Activated T-cell treated with anti-CD3 and anti-CD28 coated beads, Interleukin-2, amount 50 U/mL, for 4 hours (primary cell): Measurements from ENCODE around the gene TUBB. TPM values are rescaled to one million over a fixed set of nuclear protein-coding genes. Genes with fewer than 3 reads are reported as not detected.

Experiments used
- ATAC-seq, 2 donors: fragments of 200-7000 bp; cut with Tn5 transposase; one replicate each; pipeline ENCODE4 v1.10.0; 2021
- DNase-seq: peaks from one replicate; pipeline ENCODE4 v3.0.0-alpha.2; 2020
- H3K27me3 Mint-ChIP-seq: one replicate; pipeline ENCODE4 v1.8.0; 2021; ENCODE audit warnings: low read depth, mixed read lengths
- H3K36me3 Mint-ChIP-seq: one replicate; pipeline ENCODE4 v1.8.0; 2022; ENCODE audit warnings: mixed read lengths; ENCODE audit not compliant: insufficient read depth
- H3K4me1 Mint-ChIP-seq: one replicate; pipeline ENCODE4 v1.8.0; 2021; ENCODE audit warnings: low read depth, mixed read lengths
- H3K4me3 Mint-ChIP-seq: one replicate; pipeline ENCODE4 v1.8.0; 2021; ENCODE audit warnings: mild to moderate bottlenecking, moderate library complexity, mixed read lengths
- H3K9me3 Mint-ChIP-seq: one replicate; pipeline ENCODE4 v1.8.0; 2021; ENCODE audit warnings: mixed read lengths
- total RNA-seq, 3 donors: library from RNA; stranded (reverse); gene quantifications; one replicate each; pipeline ENCODE4 v1.2.1, GENCODE V29; 2021

Gene TUBB
- 1,000 to 10,000 TPM; 1,153 to 1,485 (median 1,301) TPM for total RNA-seq

DNA sequence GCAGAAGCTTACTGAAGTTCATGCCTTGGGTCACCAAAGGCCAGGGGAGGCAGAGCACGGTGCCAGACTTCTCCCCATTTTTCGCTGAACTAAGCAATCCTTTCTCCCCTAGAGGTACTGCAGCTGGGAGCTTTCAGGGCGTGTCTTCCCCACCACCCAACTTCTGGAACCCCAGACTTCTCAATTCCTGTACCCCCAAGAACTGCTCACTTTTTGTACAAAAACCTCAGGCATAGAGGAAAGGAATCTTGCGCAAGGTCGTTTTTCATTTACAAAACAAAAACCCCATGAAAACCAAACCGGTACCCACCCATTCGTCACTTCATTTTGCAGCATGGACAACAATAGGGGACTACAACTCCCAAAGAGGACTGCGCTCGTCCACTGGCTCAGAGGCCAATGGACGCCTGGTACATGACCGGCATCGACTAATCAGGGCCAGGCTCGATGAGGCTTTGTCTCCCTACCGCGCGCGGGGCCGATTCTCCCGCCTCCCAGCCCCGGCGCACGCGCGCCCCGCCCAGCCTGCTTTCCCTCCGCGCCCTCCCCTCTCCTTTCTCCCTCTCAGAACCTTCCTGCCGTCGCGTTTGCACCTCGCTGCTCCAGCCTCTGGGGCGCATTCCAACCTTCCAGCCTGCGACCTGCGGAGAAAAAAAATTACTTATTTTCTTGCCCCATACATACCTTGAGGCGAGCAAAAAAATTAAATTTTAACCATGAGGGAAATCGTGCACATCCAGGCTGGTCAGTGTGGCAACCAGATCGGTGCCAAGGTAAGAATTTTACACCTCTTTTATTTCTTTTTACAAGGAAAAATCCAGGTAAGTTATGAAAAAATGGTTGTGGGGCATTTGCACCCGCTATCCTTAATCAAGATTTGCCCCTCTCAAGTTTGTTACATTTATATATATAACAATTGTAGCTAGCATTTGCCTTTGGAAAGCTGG, at the start of gene TUBB:
Gene TUBB (plus strand): TSS at position 562 of the 947 bp plus-strand sequence. CDS start 155 bp downstream, at position 717.
- Mint-ChIP-seq H3K4me3 (peak within 1 kb of the TSS; percentile 99), H3K27me3 (no peaks in the 10 kb centered on the region), H3K4me1 (peaks cover 56% of the 10 kb centered on the region), H3K36me3 (peaks cover 37% of the 10 kb centered on the region), H3K9me3 (no peaks in the 10 kb centered on the region)
- DNase-seq (peak; percentile 91), ATAC-seq (peak; percentile 71 to 73)

DNA sequence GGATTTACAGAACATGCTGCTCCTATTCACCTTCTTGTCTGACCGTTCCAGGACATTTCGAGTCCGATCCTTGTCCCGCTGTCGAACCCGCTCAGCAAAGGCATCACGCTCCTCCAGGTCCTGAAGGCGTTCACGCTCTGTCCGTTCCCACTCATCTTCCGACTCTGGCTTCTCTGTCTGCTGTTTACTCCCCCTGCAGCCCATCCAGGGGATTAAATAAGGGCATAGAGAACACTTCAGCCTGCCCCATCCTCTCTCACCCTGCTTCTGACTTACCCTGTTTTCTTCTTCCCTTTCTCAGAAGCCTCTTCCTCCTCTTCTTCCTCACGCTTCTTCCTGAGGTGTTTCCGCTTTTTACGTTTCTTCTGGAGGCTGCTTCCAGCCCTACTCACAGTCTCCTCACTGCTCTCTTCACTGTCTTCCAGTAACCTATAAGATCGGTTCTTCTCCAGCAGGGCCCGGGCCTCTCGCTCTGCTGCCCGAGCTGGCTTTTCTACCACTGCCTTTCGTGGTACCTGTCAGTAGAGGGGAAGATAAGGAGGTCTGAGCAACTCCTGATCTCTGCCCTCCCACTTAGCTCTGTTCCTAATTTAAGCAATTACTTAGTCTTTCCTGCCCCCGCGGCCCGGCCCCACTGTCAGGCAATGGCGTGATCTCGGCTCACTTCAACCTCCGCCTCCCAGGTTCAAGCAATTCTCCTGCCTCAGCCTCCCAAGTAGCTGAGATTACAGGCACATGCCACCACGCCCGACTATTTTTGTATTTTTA, 49.2 kb upstream of the TUBB start:
- Mint-ChIP-seq H3K36me3 (peaks cover 26% of the 10 kb centered on the region), H3K27me3 (no peaks in the 10 kb centered on the region), H3K4me1 (peaks cover 31% of the 10 kb centered on the region), H3K4me3 (peak overlapping the region; percentile 91), H3K9me3 (no peaks in the 10 kb centered on the region)
- ATAC-seq = no peak
- DNase-seq = no peak

DNA sequence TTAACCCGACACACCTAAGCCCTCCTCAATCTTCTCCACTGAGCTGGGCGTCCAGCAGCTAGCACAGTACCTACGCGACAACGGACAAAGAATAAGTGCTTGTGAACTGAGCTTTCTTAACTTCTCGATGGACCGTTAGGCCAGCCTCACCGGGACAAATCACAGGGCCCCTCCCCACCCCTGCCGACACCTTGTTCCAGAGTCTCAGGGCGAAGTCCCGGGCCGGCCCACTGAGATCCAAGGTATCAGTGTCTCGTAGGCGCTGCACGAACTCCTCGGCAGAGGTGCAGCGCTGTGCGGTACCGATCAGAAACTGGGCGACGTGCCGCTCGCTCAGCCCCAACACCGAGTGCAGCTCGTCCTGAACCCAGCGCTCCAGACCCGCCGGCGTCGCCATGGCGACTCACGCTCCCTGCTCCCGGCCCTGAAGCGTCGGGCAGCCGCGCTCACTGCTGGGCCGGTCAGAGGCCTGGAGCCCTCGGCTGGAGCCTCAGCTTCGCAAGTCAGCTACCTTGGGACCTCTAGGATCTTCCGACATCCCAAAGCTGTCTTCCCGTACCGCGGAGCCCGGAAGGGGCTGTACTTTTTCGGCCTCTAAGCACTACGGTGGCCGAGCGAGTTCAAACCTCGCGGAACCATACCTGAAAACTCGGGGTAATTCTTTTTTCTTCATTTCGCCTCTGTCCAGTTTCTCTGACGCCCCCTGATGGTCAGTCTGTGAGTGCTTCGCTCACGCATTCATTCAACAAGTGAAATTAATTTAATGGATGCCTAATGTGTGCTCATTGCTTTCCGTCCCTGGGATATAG, 47.5 kb upstream of the TUBB start, which contains the start of gene DHX16:
Gene DHX16 (minus strand): TSS at position 562 of the 809 bp plus-strand sequence. CDS start 165 bp downstream, at position 397.
- no peaks in the 10 kb centered on the region for H3K9me3 Mint-ChIP-seq
- H3K27me3 Mint-ChIP-seq = no peaks in the 10 kb centered on the region
- DNase-seq (peak; percentile 88), ATAC-seq (peak; percentile 88 to 89)
- H3K4me1 Mint-ChIP-seq = peaks cover 31% of the 10 kb centered on the region
- H3K36me3 Mint-ChIP-seq = peaks cover 36% of the 10 kb centered on the region
- H3K4me3 Mint-ChIP-seq = peak within 1 kb of the TSS; percentile 91

DNA sequence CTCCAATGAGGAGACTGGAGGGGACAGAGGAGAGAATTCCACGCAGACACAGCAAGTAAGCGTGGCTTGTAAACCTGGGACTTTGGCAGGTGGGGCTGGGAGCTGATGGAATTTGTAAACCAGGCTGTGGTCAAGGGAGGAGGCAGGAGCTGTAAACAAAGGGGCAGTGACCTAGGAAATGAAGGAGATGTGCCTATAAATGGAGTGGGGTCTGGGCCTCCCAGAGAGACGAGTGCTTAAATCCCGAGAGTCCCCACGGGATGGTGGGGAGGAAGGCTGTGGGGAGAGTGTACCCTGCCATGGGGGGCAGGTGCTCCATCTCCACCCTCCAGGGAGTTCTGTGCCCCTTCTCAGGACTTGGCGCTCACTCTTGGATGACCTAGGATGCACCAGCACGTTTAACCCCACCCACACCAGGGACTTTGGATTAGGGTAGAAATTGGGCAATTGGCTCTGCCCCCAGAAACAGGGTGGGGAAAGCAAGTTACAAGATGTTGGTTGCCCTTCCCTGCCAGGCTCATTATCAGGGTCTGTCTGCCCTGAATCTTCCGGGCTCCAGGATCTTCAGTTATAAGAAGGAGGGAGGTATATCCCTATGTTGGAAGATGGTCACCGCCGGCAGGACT, 43.4 kb upstream of the TUBB start:
- H3K27me3 Mint-ChIP-seq = no peaks in the 10 kb centered on the region
- H3K4me3 Mint-ChIP-seq = no peak overlapping the region
- peaks cover 29% of the 10 kb centered on the region for H3K36me3 Mint-ChIP-seq
- DNase-seq (no peak), ATAC-seq (no peak)
- H3K4me1 Mint-ChIP-seq = peaks cover 40% of the 10 kb centered on the region
- no peaks in the 10 kb centered on the region for H3K9me3 Mint-ChIP-seq

DNA sequence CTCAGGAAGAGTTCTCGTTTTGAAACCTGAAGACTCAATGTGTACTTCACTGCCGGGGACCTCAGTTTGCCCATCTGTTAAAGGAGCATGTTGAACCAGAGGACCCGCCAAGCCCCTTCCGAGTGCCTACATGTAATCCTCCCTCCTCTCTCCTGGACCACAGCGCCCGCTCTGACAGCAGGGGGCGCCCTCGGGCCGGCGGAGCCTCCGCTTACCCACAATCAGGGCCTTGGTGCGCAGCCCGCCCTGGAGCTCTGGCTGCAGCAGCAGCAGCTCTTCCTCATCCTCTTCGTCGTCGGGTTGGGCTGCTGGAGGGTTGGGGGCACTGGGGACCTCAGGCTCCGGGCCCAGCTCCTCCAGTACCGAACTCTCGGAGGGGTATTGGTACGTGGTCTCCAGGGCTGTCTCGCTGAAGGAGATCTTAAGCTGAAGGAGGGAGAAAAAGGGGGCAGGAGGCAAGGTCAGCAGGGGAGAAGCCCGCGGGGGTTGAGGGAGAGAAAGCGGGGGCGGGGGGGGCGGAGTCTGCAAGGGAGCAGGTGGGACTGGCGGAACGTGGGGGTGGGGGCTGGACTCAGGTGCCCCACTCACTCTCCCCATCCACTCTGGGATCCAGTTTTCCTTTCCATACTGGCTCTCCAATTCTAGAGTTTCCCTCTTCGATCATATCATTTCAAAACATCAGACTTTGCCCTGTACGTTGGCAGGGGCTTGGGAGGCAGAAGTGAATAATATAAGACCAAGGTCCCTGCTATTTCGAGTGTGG, 41.0 kb upstream of the TUBB start:
- ATAC-seq = peak; percentile 50 to 59
- peaks cover 44% of the 10 kb centered on the region for H3K36me3 Mint-ChIP-seq

DNA sequence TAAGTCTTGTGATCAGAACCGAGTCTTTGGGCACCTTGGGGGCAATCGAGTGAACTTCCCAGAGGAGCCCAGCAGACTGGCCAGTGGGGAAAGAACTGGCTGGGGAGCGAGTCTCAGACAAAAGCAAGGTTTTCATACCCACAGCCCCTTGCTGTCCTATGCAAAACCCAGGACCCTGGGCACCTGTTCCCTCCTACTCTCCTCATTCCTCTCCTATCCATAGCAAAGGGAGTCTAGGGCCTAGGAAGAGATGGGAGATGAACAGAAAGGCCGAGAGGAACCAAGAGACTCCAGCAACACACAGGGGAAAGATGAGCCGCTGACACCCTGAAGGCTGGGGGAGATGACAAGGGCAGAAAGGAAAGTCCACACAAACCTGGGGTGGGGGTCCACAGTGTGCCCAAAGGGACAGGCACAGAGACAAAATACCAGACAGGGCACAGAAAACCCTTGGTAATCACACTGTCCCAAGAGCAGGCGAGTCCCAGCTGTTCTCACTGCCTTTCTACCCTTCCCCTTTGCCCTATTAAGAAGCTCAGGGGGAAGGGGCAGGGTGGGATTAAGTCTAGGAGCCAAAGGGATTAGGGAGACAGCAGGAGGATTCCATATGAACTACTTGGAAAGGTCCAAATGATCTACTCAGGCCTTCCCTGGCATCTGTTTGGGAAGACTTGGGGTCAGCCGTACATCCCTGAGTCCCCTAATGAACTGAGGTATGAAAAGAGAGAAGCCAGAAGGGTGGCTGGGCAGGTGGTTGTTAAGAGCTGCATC, 40.2 kb upstream of the TUBB start:
- peaks cover 46% of the 10 kb centered on the region for H3K36me3 Mint-ChIP-seq
- DNase-seq = no peak

More for the DNA sequence above, 41.0 kb upstream of the TUBB start:
- peaks cover 32% of the 10 kb centered on the region for H3K4me1 Mint-ChIP-seq
- H3K27me3 Mint-ChIP-seq = no peaks in the 10 kb centered on the region
- H3K9me3 Mint-ChIP-seq = no peaks in the 10 kb centered on the region
- peak overlapping the region; percentile 100 for H3K4me3 Mint-ChIP-seq
- DNase-seq = peak; percentile 94

DNA sequence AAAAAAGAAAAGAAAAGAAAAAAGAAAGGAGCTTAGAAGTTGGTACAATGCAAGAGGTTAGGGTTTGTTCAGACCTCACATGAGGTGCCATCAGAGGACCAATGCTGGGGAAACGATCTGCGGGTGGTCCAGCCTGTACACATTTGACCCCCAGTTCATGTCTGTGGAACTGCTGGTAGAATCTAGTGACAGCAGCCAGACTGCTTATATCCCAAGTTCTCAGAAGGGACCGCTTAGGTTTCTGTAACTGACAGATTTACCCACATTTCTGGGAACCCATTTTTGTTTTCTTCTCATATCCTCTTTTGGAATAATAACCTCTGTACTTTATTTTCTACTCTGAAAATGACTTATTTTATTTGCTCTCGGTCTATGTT, 38.4 kb upstream of the TUBB start:
- no peaks in the 10 kb centered on the region for H3K27me3 Mint-ChIP-seq
- DNase-seq (no peak), ATAC-seq (peak in 1 of 2 donors; percentile 0)
- peak overlapping the region; percentile 100 for H3K4me3 Mint-ChIP-seq
- H3K9me3 Mint-ChIP-seq = no peaks in the 10 kb centered on the region
- peaks cover 26% of the 10 kb centered on the region for H3K4me1 Mint-ChIP-seq
- peaks cover 44% of the 10 kb centered on the region for H3K36me3 Mint-ChIP-seq

More for the DNA sequence above, 40.2 kb upstream of the TUBB start:
- H3K27me3 Mint-ChIP-seq = no peaks in the 10 kb centered on the region
- no peak for ATAC-seq
- H3K9me3 Mint-ChIP-seq = no peaks in the 10 kb centered on the region
- H3K4me3 Mint-ChIP-seq = peak overlapping the region; percentile 100
- H3K4me1 Mint-ChIP-seq = peaks cover 32% of the 10 kb centered on the region

DNA sequence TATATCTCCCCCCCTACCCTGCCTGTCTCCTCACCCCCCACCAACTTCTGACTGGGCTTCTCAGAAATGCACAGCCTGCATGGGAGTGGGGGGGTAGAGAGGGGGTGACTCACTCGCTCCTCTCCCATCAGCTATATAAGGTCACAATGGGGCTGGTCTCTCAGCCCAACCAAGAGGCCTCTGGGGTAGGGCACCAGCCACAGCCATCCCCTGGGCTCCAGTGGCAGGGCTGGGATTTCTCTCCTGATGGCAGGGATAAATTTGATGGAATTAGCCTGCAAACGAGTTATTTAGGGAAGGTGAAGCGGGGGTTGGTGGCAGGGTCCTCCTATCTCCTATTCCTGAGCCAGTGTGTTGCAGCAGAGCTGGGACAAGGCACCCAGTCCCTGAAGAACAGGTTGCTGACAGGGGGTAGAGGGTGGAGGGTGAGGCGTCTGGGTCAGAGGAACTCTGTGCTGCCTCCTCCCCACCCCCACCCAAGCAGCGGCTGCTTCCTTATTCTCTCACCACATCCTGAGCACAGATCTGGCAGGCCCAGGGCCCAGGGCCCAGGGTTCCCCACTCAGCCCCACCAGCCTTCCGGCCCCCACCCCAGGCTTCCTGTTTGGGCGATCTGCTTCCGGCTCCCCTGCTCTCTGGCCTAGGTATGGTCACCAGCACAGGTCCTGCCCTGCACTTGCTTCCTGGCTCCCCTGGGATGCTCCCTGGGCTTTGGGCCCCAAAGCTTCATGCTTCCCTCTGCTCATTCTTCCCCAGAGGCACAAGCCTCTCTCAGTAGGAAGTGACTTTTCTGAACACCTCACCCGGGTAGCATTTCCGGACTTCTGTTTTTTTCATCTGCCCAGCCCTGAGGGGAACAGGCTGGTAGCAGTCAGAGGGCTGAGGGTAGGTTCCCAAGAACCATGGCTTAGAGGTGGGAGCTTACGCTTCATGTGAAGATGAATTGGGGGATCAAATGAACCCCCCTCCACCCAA, 37.7 kb upstream of the TUBB start:
- DNase-seq = peak; percentile 86
- no peaks in the 10 kb centered on the region for H3K27me3 Mint-ChIP-seq
- peaks cover 26% of the 10 kb centered on the region for H3K4me1 Mint-ChIP-seq
- H3K36me3 Mint-ChIP-seq = peaks cover 41% of the 10 kb centered on the region
- no peaks in the 10 kb centered on the region for H3K9me3 Mint-ChIP-seq
- peak overlapping the region; percentile 100 for H3K4me3 Mint-ChIP-seq
- peak; percentile 71 to 72 for ATAC-seq

DNA sequence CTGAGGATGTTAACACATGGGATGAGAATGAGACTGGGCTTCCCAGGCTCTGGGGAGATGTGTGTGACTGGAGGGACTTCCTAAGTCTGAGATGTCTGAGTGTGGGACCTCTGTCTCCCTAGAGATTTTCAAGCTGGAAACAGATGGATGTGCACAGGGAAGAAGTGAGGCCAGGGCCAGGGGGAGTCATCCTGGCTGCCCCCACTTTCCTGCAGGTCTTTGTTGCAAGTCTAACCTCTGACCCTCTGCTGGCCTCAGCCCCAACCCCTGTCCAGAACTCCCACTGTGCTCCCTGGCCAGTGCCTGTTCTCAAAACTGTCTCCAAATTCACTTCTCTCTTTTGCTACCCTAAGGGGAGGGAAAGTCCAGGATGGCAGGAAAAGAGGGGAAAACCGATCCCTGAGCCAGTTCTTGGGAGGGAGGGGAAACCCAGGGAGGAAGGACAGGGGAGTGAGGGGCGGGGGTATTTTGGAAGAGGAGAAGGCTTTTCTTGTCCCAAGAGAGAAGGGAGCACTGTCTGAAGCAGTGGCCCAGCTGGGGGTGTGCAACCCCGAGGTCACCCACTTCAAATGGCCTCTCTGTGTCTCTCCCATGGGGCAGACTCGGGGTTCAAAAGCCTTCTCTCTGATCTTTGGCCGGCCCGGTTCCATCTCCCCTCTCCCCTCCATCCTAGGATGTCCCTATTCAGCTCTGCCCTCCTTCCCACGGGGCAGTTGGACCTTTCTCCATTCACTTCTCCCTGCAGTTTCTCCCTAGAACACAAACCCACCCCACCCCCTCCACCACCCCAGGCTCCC, 36.8 kb upstream of the TUBB start:
- ATAC-seq = no peak
- no peaks in the 10 kb centered on the region for H3K9me3 Mint-ChIP-seq
- H3K4me1 Mint-ChIP-seq = peaks cover 36% of the 10 kb centered on the region
- peaks cover 41% of the 10 kb centered on the region for H3K36me3 Mint-ChIP-seq
- H3K4me3 Mint-ChIP-seq = peak overlapping the region; percentile 100
- DNase-seq = no peak
- no peaks in the 10 kb centered on the region for H3K27me3 Mint-ChIP-seq

DNA sequence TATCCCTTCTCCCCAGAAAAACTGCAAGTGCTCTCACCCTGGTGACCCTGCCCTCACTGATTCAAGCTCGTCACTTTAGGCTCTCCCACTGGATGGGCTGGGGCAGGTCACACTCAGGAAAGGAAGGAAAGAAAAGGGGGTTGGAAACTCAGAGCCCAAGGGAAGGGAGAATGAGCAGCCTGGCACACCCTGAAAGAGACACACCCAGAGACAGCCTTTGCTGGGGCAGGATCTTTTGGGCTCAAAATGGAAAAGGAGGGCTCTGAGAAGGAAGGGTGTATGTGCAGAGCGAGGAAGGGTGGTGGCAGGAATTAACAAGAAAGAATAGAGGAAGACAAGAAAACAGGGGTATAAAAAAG, 36.2 kb upstream of the TUBB start:
- peaks cover 36% of the 10 kb centered on the region for H3K4me1 Mint-ChIP-seq
- DNase-seq (no peak), ATAC-seq (no peak)
- no peaks in the 10 kb centered on the region for H3K9me3 Mint-ChIP-seq
- peak overlapping the region; percentile 100 for H3K4me3 Mint-ChIP-seq
- no peaks in the 10 kb centered on the region for H3K27me3 Mint-ChIP-seq
- H3K36me3 Mint-ChIP-seq = peaks cover 38% of the 10 kb centered on the region
